ENCODE results near the gene KRTAP3-3.

DNA sequence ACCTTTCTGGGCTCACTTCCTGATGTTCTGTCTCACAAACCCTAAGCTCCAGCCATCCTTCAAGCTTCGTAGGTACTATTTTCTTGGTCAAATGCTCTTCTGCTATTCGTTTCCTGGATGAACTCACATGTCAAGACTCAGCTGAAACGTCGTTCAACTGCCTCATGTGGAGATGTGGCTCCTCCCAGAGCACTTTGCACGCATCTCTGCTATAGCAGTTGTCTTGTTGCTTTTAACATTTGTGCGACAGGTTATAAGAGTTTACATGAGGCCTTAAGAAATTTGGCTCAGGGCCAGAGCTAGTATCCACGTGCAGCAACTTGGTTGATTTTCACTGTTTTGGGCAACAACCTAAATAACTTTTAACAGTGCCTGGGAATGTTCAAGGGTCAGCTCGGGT lies 7.0 kb downstream of the KRTAP3-3 start:
- TF ChIP-seq POLR2A (IDR thresholded peaks at IDR 0.05) (no peak), POLR2AphosphoS5 (IDR thresholded peaks at IDR 0.05; ENCODE audit: insufficient read depth in 1 of 2, low read depth in 1 of 2) (no peak)
- TF ChIP-seq, protein P1, sequence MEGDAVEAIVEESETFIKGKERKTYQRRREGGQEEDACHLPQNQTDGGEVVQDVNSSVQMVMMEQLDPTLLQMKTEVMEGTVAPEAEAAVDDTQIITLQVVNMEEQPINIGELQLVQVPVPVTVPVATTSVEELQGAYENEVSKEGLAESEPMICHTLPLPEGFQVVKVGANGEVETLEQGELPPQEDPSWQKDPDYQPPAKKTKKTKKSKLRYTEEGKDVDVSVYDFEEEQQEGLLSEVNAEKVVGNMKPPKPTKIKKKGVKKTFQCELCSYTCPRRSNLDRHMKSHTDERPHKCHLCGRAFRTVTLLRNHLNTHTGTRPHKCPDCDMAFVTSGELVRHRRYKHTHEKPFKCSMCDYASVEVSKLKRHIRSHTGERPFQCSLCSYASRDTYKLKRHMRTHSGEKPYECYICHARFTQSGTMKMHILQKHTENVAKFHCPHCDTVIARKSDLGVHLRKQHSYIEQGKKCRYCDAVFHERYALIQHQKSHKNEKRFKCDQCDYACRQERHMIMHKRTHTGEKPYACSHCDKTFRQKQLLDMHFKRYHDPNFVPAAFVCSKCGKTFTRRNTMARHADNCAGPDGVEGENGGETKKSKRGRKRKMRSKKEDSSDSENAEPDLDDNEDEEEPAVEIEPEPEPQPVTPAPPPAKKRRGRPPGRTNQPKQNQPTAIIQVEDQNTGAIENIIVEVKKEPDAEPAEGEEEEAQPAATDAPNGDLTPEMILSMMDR (IDR thresholded peaks at IDR 0.05), result no peak
